Prostate gland (tissue), 2 donors: ENCODE data around the gene GBX1. TPM values are rescaled to one million over a fixed set of nuclear protein-coding genes. Genes with fewer than 3 reads are reported as not detected.

Source experiments
- DNase-seq: peaks from one replicate; pipeline ENCODE4 v3.0.0-alpha.2; 2019; ENCODE audit warnings: low spot score
- H3K27ac ChIP-seq, 2 donors: fragments of 200-600 bp; sonication (generic); 2 replicates each; pipeline ENCODE4 v1.5.1; 2017 to 2019
- H3K27me3 ChIP-seq: fragments of 200-600 bp; sonication (generic); replicated peaks from 2 replicates; pipeline ENCODE4 v1.5.1; 2019; ENCODE audit not compliant: insufficient read depth
- H3K36me3 ChIP-seq, 2 donors: fragments of 200-600 bp; sonication (generic); 1 replicate in 1 of 2; 2 replicates in 1 of 2; pipeline versions ENCODE4 v1.5.1 to v1.8.1; 2017 to 2019
- H3K4me1 ChIP-seq: fragments of 200-600 bp; sonication (generic); replicated peaks from 2 replicates; pipeline ENCODE4 v1.5.1; 2019
- H3K4me3 ChIP-seq, 2 donors: fragments of 200-600 bp; sonication (generic); 2 replicates each; pipeline ENCODE4 v1.5.1; 2017 to 2019
- H3K9me3 ChIP-seq: fragments of 200-600 bp; sonication (generic); 2 replicates; pipeline ENCODE4 v1.5.1; 2017
- POLR2A ChIP-seq: fragments of 450-650 bp; IDR thresholded peaks from one replicate; pipeline ENCODE4 v1.6.1; 2016; ENCODE audit warnings: antibody characterized with exemption, mild to moderate bottlenecking
- POLR2AphosphoS5 ChIP-seq: sonication (generic); formaldehyde crosslinking; IDR thresholded peaks from one replicate; pipeline ENCODE4 v1.6.1; 2017; ENCODE audit warnings: antibody characterized with exemption
- WGBS: methylation state at CpG from one replicate; pipeline ENCODE4 v1.1.5; 2018; 5-methylcytosine and 5-hydroxymethylcytosine counted together
- intact Hi-C: fragments of 100-400 bp; cut with DNase I; formaldehyde crosslinking; loops from one replicate; pipeline ENCODE4 v1.14.2; 2022
- total RNA-seq, 2 donors: library from RNA; depleted of rRNA; stranded (reverse); fragments of >200 nt; gene quantifications; one replicate each; pipeline ENCODE4 v1.1.0, GENCODE V29; 2016
- TF ChIP-seq, protein P1 (sequence below), 4 experiments: fragments of 200-600 bp in 2 of 4; fragments of 450-650 bp in 2 of 4; sonication (generic) in 2 of 4; IDR thresholded peaks; 1 replicate in 3 of 4; 2 replicates in 1 of 4; pipeline ENCODE4 v1.5.1; 2016 to 2019; ENCODE audit warnings: antibody characterized with exemption in 4 of 4, mild to moderate bottlenecking in 2 of 4, moderate library complexity in 2 of 4

GBX1 gene
- total RNA-seq, 2 donors from 2014 or later: not detected

DNA sequence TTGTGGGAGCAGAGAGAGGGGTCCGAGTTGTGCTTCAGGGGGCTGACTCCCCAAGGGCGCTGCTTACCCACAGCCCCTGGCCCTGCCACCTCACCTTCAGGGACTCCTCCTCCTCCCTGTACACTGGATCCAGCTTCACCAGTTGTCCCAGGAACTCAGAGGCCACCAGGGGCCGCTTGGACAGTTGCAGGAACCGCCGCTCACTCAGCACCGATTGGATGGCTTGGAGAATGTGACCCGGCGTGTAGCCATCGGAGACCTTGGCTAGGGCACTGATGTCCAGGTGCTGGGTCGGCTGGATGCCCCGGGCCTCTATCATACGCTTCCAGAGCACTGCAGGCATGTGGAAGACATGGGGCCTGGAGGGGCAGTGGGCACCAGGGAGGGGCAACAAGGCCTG lies 24.1 kb upstream of the GBX1 start:
- no peak for DNase-seq
- intact Hi-C loops: no loop called here
- TF ChIP-seq POLR2A: no peak
- TF ChIP-seq POLR2AphosphoS5: no peak
- TF ChIP-seq, protein P1, sequence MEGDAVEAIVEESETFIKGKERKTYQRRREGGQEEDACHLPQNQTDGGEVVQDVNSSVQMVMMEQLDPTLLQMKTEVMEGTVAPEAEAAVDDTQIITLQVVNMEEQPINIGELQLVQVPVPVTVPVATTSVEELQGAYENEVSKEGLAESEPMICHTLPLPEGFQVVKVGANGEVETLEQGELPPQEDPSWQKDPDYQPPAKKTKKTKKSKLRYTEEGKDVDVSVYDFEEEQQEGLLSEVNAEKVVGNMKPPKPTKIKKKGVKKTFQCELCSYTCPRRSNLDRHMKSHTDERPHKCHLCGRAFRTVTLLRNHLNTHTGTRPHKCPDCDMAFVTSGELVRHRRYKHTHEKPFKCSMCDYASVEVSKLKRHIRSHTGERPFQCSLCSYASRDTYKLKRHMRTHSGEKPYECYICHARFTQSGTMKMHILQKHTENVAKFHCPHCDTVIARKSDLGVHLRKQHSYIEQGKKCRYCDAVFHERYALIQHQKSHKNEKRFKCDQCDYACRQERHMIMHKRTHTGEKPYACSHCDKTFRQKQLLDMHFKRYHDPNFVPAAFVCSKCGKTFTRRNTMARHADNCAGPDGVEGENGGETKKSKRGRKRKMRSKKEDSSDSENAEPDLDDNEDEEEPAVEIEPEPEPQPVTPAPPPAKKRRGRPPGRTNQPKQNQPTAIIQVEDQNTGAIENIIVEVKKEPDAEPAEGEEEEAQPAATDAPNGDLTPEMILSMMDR (IDR thresholded peaks at IDR 0.05): no peak
- H3K4me1 ChIP-seq: no peaks in the 10 kb centered on the region
- no peaks in the 10 kb centered on the region for H3K9me3 ChIP-seq
- H3K27ac ChIP-seq: no peak overlapping the region
- no peaks in the 10 kb centered on the region for H3K27me3 ChIP-seq
- no peaks in the 10 kb centered on the region for H3K36me3 ChIP-seq
- no peak overlapping the region for H3K4me3 ChIP-seq
- 78% methylated on average over 9 of the region's 12 CpGs for WGBS

DNA sequence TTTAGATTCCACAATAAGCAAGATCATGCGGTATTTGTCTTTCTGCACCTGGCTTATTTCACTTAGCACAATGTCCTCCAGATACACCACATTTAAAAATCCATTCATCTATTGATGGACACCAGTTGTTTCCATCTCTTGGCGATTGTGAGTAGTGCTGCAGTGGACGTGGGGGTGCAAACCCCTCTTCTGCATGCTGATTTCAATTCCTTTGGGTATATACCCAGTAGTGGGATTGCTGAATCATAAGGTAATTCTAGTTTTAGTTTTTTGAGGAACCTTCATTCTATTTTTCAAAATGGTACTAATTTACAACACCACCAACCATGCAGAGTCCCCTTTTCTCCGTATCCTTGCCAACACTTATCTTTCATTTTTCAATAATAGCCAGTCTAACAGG lies 21.5 kb upstream of the GBX1 start:
- Histone ChIP-seq H3K4me3 (no peak overlapping the region), H3K36me3 (no peaks in the 10 kb centered on the region), H3K27me3 (no peaks in the 10 kb centered on the region), H3K9me3 (no peaks in the 10 kb centered on the region), H3K4me1 (no peaks in the 10 kb centered on the region), H3K27ac (no peak overlapping the region)
- 73% methylated on average over 4 of the region's 4 CpGs for WGBS
- no peak for DNase-seq
- intact Hi-C loops: no loop called here
- no peak for TF ChIP-seq POLR2A
- no peak for TF ChIP-seq POLR2AphosphoS5
- TF ChIP-seq, protein P1 (IDR thresholded peaks at IDR 0.05): no peak

DNA sequence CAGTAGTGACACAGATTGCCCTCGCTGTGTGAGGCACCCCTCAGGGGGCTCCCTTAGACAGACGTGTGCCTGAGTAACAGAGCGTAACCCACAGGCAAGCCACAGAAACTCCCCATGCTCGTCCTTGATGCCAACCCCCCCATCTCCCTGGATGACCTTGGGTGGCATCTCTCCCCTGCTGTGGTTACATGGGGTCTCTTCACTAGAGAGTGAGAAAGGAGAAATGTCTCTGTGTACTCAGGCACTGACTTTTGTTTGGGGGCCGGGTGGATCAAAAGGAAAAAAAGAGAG lies 20.7 kb upstream of the GBX1 start:
- TF ChIP-seq POLR2AphosphoS5 (no peak), POLR2A (no peak)
- TF ChIP-seq, protein P1 (IDR thresholded peaks at IDR 0.05): no peak
- DNase-seq: no peak
- Histone ChIP-seq H3K4me1 (no peaks in the 10 kb centered on the region), H3K27ac (no peak overlapping the region), H3K27me3 (no peaks in the 10 kb centered on the region), H3K9me3 (no peaks in the 10 kb centered on the region), H3K36me3 (no peaks in the 10 kb centered on the region), H3K4me3 (no peak overlapping the region)
- 61% methylated on average over 5 of the region's 5 CpGs for WGBS
- intact Hi-C loops: no loop called here

DNA sequence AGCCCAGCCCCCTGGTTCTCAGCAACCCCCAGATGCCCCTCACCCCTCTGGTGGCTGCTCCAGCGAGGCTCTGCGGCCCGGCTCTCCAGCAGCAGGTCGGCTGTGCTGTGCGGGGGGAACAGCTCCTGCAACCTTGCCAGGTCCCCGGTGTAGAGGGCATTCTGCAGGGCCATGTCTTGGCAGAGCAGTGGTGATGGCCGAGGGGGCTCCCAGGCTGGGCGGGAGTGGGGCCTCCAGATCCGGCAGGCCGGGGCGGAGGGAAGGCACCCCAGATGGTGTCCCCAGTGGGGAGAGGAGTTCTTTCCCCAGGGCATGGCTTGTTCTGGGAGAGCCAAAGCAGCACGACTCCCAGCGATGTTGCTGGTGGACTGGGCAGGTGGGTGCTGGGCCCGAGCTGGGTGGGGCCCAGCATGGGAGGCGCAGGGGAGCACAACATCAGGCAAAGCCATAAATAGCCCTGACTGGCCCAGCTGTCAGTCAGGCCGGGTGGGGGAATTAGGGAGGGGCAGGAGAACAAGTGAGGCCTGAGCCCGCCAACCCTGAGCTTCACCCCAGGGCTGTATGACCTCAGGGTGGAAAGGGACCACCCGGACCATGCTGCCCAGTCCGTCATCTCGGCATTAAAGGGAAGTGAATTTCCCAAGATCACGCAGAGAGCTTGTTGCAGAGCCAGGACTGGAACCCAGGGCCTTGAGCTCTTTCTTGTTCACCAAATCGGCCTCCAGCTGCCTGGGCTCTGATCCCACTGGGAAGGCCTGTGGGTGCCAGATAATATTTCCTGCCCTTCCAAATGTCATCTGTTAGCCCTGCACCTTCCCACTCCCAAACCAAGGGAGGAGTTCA lies 20.1 kb upstream of the GBX1 start:
- no peaks in the 10 kb centered on the region for H3K9me3 ChIP-seq
- WGBS: 76% methylated on average over 20 of the region's 22 CpGs
- TF ChIP-seq, protein P1 (IDR thresholded peaks at IDR 0.05): no peak
- TF ChIP-seq POLR2AphosphoS5 (no peak), POLR2A (no peak)
- H3K4me1 ChIP-seq: no peaks in the 10 kb centered on the region
- H3K4me3 ChIP-seq: no peak overlapping the region
- no peaks in the 10 kb centered on the region for H3K27me3 ChIP-seq
- H3K27ac ChIP-seq: no peak overlapping the region
- no peak for DNase-seq
- no peaks in the 10 kb centered on the region for H3K36me3 ChIP-seq
- intact Hi-C loops: no loop called here

DNA sequence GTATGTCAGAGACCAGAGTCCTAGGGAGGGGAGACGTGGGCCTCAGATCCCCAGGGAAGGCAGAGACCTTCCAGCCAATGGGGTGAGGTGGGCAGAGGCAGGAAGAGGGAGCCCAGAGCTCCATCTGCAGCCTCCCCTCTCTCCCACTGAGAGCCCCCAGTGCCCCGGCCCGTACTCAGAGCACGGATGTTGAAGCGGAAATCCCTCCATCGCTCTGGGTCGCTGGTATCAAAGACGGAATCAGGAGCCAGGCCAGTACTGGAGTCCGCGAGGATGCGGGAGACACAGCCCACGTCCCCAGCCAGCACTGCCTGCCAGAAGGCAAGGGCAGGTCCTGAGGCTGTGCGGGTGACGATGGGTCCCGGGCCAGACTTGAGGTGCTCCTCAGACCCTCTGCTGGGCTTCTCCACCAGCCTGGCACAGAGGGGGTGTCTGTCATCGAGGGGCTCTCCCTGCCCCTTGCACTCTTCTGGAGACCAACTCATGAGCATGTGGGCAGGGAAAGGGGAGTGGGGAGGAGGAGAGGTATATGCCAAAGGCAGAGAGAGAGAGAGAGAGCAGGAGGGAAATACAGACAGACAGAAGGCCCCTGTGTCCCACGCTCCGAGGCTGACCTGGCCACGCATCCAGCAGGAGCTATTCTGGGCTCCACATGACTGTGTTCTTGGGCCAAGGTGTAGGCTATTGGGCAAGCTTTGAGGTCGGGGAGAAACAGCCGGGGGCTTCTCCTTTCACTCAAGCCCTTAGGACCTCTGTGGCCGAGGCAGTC lies 19.3 kb upstream of the GBX1 start, which contains the start of gene ASB10:
TSS of gene ASB10 (minus strand) at position 611 of the 769 bp plus-strand sequence. CDS start at position 491, 120 bp downstream.
- no peak for TF ChIP-seq POLR2AphosphoS5
- TF ChIP-seq, protein P1 (IDR thresholded peaks at IDR 0.05): no peak
- no peak for TF ChIP-seq POLR2A
- no peak for DNase-seq
- Histone ChIP-seq H3K9me3 (no peaks in the 10 kb centered on the region), H3K27ac (no peak within 1 kb of the TSS), H3K36me3 (no peaks in the 10 kb centered on the region), H3K27me3 (no peaks in the 10 kb centered on the region), H3K4me3 (no peak within 1 kb of the TSS), H3K4me1 (no peaks in the 10 kb centered on the region)
- intact Hi-C loops: no loop called here
- WGBS: 82% methylated on average over 21 of the region's 22 CpGs
